Natural killer cell treated with Interleukin-12 subunit alpha and Interleukin-12 subunit beta and Interleukin-15 and Interleukin-18, amount 100 ng/mL, for 72 hours (primary cell): ENCODE data around the gene U2AF1L4. TPM values are rescaled to one million over a fixed set of nuclear protein-coding genes. Genes with fewer than 3 reads are reported as not detected.

Experiments used
- ATAC-seq, 2 donors: fragments of 150-1000 bp; cut with Tn5 transposase in 1 of 2; sonication (Bioruptor Pico), chemical (Tn5 transposase) in 1 of 2; 2 replicates each; pipeline ENCODE4 v1.10.0; 2021
- DNase-seq: peaks from one replicate; pipeline ENCODE4 v3.0.0; 2022; ENCODE audit warnings: low spot score
- H3K27ac Mint-ChIP-seq, 2 donors: 1 replicate in 1 of 2; 2 replicates in 1 of 2; pipeline ENCODE4 v1.8.0; 2022; ENCODE audit warnings: mixed read lengths in 2 of 2, mild to moderate bottlenecking in 1 of 2, moderate library complexity in 1 of 2
- H3K27me3 Mint-ChIP-seq, 2 donors: 1 replicate in 1 of 2; 2 replicates in 1 of 2; pipeline ENCODE4 v1.8.0; 2022; ENCODE audit warnings: mixed read lengths in 2 of 2
- H3K36me3 Mint-ChIP-seq: one replicate; pipeline ENCODE4 v1.8.0; 2022; ENCODE audit warnings: mixed read lengths
- H3K4me1 Mint-ChIP-seq, 2 donors: 1 replicate in 1 of 2; 2 replicates in 1 of 2; pipeline ENCODE4 v1.8.0; 2022; ENCODE audit warnings: low read depth in 2 of 2, mixed read lengths in 2 of 2, mild to moderate bottlenecking in 1 of 2
- H3K4me3 Mint-ChIP-seq: one replicate; pipeline ENCODE4 v1.8.0; 2022; ENCODE audit warnings: mixed read lengths
- H3K9me3 Mint-ChIP-seq: 2 replicates; pipeline ENCODE4 v1.8.0; 2022; ENCODE audit warnings: mixed read lengths
- total RNA-seq, 2 donors: library from RNA; stranded (reverse); gene quantifications; one replicate each; pipeline ENCODE4 v1.2.3, GENCODE V29; 2022

The U2AF1L4 gene, protein sequence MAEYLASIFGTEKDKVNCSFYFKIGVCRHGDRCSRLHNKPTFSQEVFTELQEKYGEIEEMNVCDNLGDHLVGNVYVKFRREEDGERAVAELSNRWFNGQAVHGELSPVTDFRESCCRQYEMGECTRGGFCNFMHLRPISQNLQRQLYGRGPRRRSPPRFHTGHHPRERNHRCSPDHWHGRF
- 10 to 100 TPM; 17.0 to 19.1 TPM for total RNA-seq

DNA sequence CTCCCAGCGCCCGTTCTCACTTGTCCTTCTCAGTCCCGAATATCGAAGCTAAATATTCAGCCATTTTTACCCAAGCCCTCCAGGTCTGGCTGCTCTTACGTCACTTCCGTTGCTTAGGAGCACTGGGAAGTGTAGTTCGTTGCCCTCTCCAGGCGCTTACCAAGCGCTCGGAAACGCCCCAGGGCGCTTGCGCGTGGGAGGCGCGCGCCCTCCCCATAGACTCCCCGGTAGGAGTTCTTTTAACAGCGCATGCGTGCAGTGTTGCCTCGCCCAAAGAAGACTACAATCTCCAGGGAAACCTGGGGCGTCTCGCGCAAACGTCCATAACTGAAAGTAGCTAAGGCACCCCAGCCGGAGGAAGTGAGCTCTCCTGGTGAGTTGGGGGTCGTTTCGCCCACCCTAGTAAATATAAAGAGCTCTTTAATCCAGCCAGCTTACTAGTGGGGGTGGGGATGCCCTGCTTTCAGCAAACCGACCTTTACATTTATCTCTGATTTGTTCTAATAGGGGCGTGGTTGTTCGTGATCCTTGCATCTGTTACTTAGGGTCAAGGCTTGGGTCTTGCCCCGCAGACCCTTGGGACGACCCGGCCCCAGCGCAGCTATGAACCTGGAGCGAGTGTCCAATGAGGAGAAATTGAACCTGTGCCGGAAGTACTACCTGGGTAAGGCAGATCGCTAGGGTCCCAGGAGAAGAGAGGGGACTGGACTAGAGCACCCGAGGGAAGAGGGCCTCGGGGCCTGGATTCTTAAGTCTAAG, at the start of gene U2AF1L4, which contains the start of gene PSENEN:
Gene U2AF1L4 (minus strand): TSS at position 91 of the 759 bp plus-strand sequence. CDS start 27 bp downstream, at position 64.
Gene PSENEN (plus strand): TSS at position 324 of the 759 bp plus-strand sequence. CDS start 280 bp downstream, at position 604.
- ATAC-seq (peak; percentile 77 to 82), DNase-seq (peak; percentile 99)
- no peaks in the 10 kb centered on the region for H3K36me3 Mint-ChIP-seq
- H3K4me3 Mint-ChIP-seq: peak within 1 kb of the TSS; percentile 98
- no peaks in the 10 kb centered on the region for H3K9me3 Mint-ChIP-seq
- H3K27me3 Mint-ChIP-seq: no peaks in the 10 kb centered on the region
- peaks cover 51 to 57% of the 10 kb centered on the region in 2 donors for H3K4me1 Mint-ChIP-seq
- H3K27ac Mint-ChIP-seq: peak within 1 kb of the TSS; percentile 94 to 97

DNA sequence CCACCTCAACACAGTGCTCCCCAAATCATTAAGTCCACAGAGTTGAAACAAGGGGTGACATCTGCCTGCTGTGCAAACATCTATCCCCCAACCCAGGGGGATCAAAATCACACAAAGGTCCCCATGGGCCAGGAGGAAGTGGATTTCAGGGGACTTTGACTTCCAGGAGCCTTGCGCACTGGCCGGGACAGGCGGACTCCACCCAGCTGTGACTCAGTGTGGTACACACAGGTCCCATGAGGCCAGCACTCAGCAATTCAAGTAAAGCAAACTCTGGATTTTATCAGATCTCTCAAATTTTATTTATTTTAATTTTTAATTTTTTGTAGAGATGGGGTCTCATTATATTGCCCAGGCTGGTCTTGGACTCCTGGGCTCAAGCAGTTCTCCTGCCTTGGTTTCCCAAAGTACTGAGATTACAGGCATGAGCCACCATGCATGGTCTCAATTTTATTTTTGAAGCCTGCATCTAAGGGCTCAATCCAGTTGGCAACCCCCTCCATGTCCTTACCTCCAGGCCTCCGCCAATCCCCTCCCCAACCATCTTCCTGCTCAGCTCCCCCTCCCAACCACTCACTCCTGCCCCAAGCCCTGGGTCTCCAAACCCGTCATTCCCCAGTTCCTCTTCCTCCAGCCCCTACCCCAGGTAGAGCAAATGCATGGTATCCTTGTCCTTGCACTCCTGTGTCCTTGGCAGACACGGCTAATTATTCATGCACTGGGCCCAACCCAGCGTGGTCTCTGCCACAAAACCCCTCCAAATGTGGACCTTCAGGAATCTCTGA, 48.4 kb upstream of the U2AF1L4 start:
- Mint-ChIP-seq H3K27me3 (peaks cover 12 to 15% of the 10 kb centered on the region in 2 donors), H3K9me3 (no peaks in the 10 kb centered on the region), H3K4me3 (no peak overlapping the region), H3K36me3 (no peaks in the 10 kb centered on the region), H3K4me1 (peaks cover 7 to 8% of the 10 kb centered on the region in 2 donors), H3K27ac (no peak overlapping the region)
- ATAC-seq (no peak), DNase-seq (no peak)

GRCh38 chr19:35792888-35793287, 47.7 kb upstream of the U2AF1L4 start:
- DNase-seq (no peak), ATAC-seq (no peak)
- Mint-ChIP-seq H3K27ac (no peak overlapping the region), H3K36me3 (no peaks in the 10 kb centered on the region), H3K4me1 (peaks cover 7 to 8% of the 10 kb centered on the region in 2 donors), H3K4me3 (no peak overlapping the region), H3K9me3 (no peaks in the 10 kb centered on the region), H3K27me3 (peaks cover 12 to 15% of the 10 kb centered on the region in 2 donors)

- Mint-ChIP-seq H3K9me3 (no peaks in the 10 kb centered on the region), H3K4me3 (no peak overlapping the region), H3K36me3 (no peaks in the 10 kb centered on the region), H3K4me1 (peaks cover 6% of the 10 kb centered on the region in 2 donors), H3K27ac (no peak overlapping the region), H3K27me3 (peaks cover 10 to 13% of the 10 kb centered on the region in 2 donors)
- no peak for ATAC-seq
- no peak for DNase-seq
These were observed 47.1 kb upstream of the U2AF1L4 start for GRCh38 chr19:35792312-35792711.

- H3K9me3 Mint-ChIP-seq: no peaks in the 10 kb centered on the region
- no peaks in the 10 kb centered on the region for H3K36me3 Mint-ChIP-seq
- DNase-seq: no peak
- no peak for ATAC-seq
- H3K27ac Mint-ChIP-seq: no peak overlapping the region
- no peak overlapping the region for H3K4me3 Mint-ChIP-seq
- H3K27me3 Mint-ChIP-seq: peaks cover 5 to 8% of the 10 kb centered on the region in 2 donors
- peaks cover 2% of the 10 kb centered on the region in 2 donors for H3K4me1 Mint-ChIP-seq
These were observed 46.6 kb upstream of the U2AF1L4 start for GRCh38 chr19:35791814-35792279.

GRCh38 chr19:35790981-35791813, 46.0 kb upstream of the U2AF1L4 start:
- DNase-seq: no peak
- peak in 1 of 2 donors; percentile 10 for ATAC-seq
- Mint-ChIP-seq H3K4me1 (no peaks in the 10 kb centered on the region), H3K27ac (no peak overlapping the region), H3K27me3 (peaks cover under 1 to 2% of the 10 kb centered on the region in 2 donors), H3K9me3 (no peaks in the 10 kb centered on the region), H3K4me3 (no peak overlapping the region), H3K36me3 (no peaks in the 10 kb centered on the region)

- Mint-ChIP-seq H3K27ac (no peak overlapping the region), H3K4me3 (no peak overlapping the region), H3K36me3 (no peaks in the 10 kb centered on the region), H3K9me3 (no peaks in the 10 kb centered on the region), H3K27me3 (no peaks in the 10 kb centered on the region), H3K4me1 (no peaks in the 10 kb centered on the region)
- ATAC-seq (no peak), DNase-seq (no peak)
These were observed 45.0 kb upstream of the U2AF1L4 start for GRCh38 chr19:35789978-35790944.

DNA sequence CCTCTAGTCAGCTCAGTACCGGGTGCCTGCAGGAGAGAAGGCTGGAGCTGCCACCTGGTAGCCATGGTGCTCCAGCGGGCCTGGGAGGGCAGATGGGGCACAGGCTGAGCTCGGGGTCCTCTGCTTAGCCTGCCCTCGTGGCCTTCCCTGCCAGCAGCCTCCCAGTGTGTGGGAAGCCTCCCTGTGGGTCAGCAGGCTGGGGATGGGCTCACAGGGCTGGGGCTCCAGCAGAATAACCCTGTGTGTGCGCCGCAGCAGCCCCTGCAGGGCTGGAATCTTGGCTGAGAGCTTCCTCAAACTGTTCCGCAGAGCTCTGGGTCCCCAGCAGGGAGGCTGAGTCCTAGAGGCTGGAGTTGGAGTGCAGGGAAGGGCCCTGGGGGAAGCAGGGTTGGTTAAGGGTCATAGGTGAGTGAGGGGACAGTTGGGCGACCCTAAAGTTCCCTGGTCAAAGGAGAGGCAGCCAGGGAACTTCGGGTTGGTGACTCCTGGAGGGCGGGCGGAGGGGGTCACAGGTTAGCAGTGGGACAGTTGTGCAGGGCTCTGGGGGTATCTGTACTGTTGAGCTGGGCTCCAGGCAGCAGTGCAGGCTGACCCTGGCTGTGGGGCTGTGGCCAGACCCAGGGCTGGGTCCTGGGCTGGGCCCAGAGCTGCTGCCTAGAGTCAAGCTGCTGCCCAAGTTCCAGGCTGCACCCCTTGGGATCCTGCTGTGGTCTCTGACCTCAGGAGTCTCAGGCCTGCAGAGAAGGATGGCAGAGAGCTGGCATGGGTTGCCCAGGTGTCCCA, 44.2 kb upstream of the U2AF1L4 start:
- no peaks in the 10 kb centered on the region for H3K36me3 Mint-ChIP-seq
- ATAC-seq (no peak), DNase-seq (no peak)
- no peaks in the 10 kb centered on the region for H3K27me3 Mint-ChIP-seq
- no peaks in the 10 kb centered on the region for H3K9me3 Mint-ChIP-seq
- H3K4me1 Mint-ChIP-seq: no peaks in the 10 kb centered on the region
- no peak overlapping the region for H3K27ac Mint-ChIP-seq
- no peak overlapping the region for H3K4me3 Mint-ChIP-seq

GRCh38 chr19:35788205-35788960, 43.2 kb upstream of the U2AF1L4 start:
- Mint-ChIP-seq H3K27ac (no peak overlapping the region), H3K4me3 (no peak overlapping the region), H3K4me1 (peaks cover under 1 to 4% of the 10 kb centered on the region in 2 donors), H3K36me3 (no peaks in the 10 kb centered on the region), H3K27me3 (no peaks in the 10 kb centered on the region), H3K9me3 (no peaks in the 10 kb centered on the region)
- ATAC-seq (no peak), DNase-seq (no peak)

DNA sequence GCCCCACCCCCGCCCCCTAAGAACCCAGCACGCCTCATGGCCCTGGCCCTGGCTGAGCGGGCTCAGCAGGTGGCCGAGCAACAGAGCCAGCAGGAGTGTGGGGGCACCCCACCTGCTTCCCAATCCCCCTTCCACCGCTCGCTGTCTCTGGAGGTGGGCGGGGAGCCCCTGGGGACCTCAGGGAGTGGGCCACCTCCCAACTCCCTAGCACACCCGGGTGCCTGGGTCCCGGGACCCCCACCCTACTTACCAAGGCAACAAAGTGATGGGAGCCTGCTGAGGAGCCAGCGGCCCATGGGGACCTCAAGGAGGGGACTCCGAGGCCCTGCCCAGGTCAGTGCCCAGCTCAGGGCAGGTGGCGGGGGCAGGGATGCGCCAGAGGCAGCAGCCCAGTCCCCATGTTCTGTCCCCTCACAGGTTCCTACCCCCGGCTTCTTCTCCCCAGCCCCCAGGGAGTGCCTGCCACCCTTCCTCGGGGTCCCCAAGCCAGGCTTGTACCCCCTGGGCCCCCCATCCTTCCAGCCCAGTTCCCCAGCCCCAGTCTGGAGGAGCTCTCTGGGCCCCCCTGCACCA, 42.1 kb upstream of the U2AF1L4 start:
- H3K4me1 Mint-ChIP-seq: peaks cover 6 to 10% of the 10 kb centered on the region in 2 donors
- no peaks in the 10 kb centered on the region for H3K27me3 Mint-ChIP-seq
- DNase-seq: no peak
- no peaks in the 10 kb centered on the region for H3K36me3 Mint-ChIP-seq
- H3K27ac Mint-ChIP-seq: no peak overlapping the region
- ATAC-seq: no peak
- H3K4me3 Mint-ChIP-seq: no peak overlapping the region
- H3K9me3 Mint-ChIP-seq: no peaks in the 10 kb centered on the region
